Left lung (tissue), 14 donors: ENCODE measurements around the gene OIT3. TPM values are rescaled to one million over a fixed set of nuclear protein-coding genes. Genes with fewer than 3 reads are reported as not detected.

ENCODE experiments used
- ATAC-seq: fragments of 200-7000 bp; cut with Tn5 transposase; one replicate; pipeline ENCODE4 v1.9.1; 2020; ENCODE audit warnings: moderate library complexity
- DNase-seq, 4 donors: peaks; one replicate each; pipeline ENCODE4 v3.0.0-alpha.2; 2013 to 2020
- H3K27ac ChIP-seq, 2 donors: fragments of 200-600 bp; sonication (generic) in 1 of 2; one replicate each; pipeline versions ENCODE4 v1.5.0 to v1.8.0; 2020 to 2021
- H3K27me3 ChIP-seq, 2 donors: fragments of 200-600 bp; sonication (generic) in 1 of 2; one replicate each; pipeline versions ENCODE4 v1.5.0 to v1.8.0; 2020 to 2021
- H3K36me3 ChIP-seq, 2 donors: fragments of 200-600 bp; sonication (generic) in 1 of 2; one replicate each; pipeline versions ENCODE4 v1.5.0 to v1.8.0; 2020 to 2021
- H3K4me1 ChIP-seq, 2 donors: fragments of 200-600 bp; one replicate each; pipeline ENCODE4 v1.8.0; 2021
- H3K4me3 ChIP-seq, 2 donors: fragments of 200-600 bp; sonication (generic) in 1 of 2; one replicate each; pipeline versions ENCODE4 v1.5.0 to v1.8.0; 2020 to 2021; ENCODE audit warnings: mild to moderate bottlenecking in 1 of 2
- H3K9me3 ChIP-seq, 2 donors: fragments of 200-600 bp; sonication (generic) in 1 of 2; one replicate each; pipeline versions ENCODE4 v1.5.0 to v1.8.0; 2020 to 2021
- intact Hi-C, 2 donors: fragments of 100-400 bp; cut with DNase I; formaldehyde crosslinking; loops; one replicate each; pipeline versions ENCODE4 v1.11.2 to v1.14.2; 2022
- long read RNA-seq, 12 donors: library from polyadenylated mRNA in 2 of 12; unstranded in 2 of 12; transcript quantifications; one replicate each; pipeline ENCODE4 v2.0.0 and lab custom pipeline, GENCODE V29; 2019 to 2026
- polyA plus RNA-seq, 6 donors: library from polyadenylated mRNA; unstranded; fragments of 120-200 nt; gene quantifications; one replicate each; pipeline ENCODE4 v1.2.1, GENCODE V29; 2013; ENCODE audit not compliant: insufficient read length in 6 of 6
- total RNA-seq, 2 donors: library from RNA; stranded (reverse); fragmentation: NEBNext Ultra II Directional; extraction: Animal tissue kit (Norgen Biotek cat#: 25700); gene quantifications; one replicate each; pipeline ENCODE4 v1.2.1, GENCODE V29; 2021
- TF ChIP-seq, protein P1 (sequence below), 2 donors: fragments of 200-600 bp; sonication (generic) in 1 of 2; IDR thresholded peaks; one replicate each; pipeline versions ENCODE4 v1.5.0 to v1.8.0; 2021; ENCODE audit warnings: antibody characterized with exemption in 2 of 2
- donor health status: DM: no; HTN: yes; CAD: no.
- donor health status: DM: no; HTN: no; CAD: no.

Gene OIT3
- total RNA-seq (under 1 TPM in 1 of 2 donors, not detected in 1; 0.21 TPM), polyA plus RNA-seq (1 to 10 TPM in 3 of 6 donors, under 1 TPM in 3; 0.73 to 1.4 (median 1.1) TPM)
- long read RNA-seq, donor 1, result 0 reads
- long read RNA-seq, donor 2, partial matches to known transcripts, result 0 of 1 reads
- long read RNA-seq, donor 2, other reads (novel, unspliced or antisense), result 0 of 1 reads
- long read RNA-seq, donor 3, result 0 reads
- long read RNA-seq, donor 4, result 0 reads
- long read RNA-seq, donor 5, partial matches to known transcripts, result 0 of 1 reads
- long read RNA-seq, donor 5, other reads (novel, unspliced or antisense), result 0 of 1 reads
- long read RNA-seq, donor 6, partial matches to known transcripts, result 0 of 1 reads
- long read RNA-seq, donor 6, other reads (novel, unspliced or antisense), result 0 of 1 reads
- long read RNA-seq, donor 7, result 0 reads
- long read RNA-seq, donor 8, result 0 reads
- long read RNA-seq, donor 9, result 0 reads
- long read RNA-seq, donor 10, result 0 reads
- long read RNA-seq, donor 11, result 0 reads
- long read RNA-seq, donor 12, result 0 reads

GRCh38 chr10:72893136-72893798 is at the start of gene OIT3:
TSS of gene OIT3 (plus strand) at chr10:72893739. CDS start at chr10:72893799, 60 bp downstream.
- ATAC-seq (no peak), DNase-seq (no peak)
- intact Hi-C loops, result no loop called here
- H3K27me3 ChIP-seq, result no peaks in the 10 kb centered on the region
- H3K27ac ChIP-seq, result no peak within 1 kb of the TSS
- no peak within 1 kb of the TSS for H3K4me3 ChIP-seq
- TF ChIP-seq, protein P1, sequence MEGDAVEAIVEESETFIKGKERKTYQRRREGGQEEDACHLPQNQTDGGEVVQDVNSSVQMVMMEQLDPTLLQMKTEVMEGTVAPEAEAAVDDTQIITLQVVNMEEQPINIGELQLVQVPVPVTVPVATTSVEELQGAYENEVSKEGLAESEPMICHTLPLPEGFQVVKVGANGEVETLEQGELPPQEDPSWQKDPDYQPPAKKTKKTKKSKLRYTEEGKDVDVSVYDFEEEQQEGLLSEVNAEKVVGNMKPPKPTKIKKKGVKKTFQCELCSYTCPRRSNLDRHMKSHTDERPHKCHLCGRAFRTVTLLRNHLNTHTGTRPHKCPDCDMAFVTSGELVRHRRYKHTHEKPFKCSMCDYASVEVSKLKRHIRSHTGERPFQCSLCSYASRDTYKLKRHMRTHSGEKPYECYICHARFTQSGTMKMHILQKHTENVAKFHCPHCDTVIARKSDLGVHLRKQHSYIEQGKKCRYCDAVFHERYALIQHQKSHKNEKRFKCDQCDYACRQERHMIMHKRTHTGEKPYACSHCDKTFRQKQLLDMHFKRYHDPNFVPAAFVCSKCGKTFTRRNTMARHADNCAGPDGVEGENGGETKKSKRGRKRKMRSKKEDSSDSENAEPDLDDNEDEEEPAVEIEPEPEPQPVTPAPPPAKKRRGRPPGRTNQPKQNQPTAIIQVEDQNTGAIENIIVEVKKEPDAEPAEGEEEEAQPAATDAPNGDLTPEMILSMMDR (IDR thresholded peaks at IDR 0.05), result no peak
- H3K4me1 ChIP-seq, result no peaks in the 10 kb centered on the region
- no peaks in the 10 kb centered on the region for H3K9me3 ChIP-seq
- peaks cover 0 to 7% of the 10 kb centered on the region in 2 donors for H3K36me3 ChIP-seq

DNA sequence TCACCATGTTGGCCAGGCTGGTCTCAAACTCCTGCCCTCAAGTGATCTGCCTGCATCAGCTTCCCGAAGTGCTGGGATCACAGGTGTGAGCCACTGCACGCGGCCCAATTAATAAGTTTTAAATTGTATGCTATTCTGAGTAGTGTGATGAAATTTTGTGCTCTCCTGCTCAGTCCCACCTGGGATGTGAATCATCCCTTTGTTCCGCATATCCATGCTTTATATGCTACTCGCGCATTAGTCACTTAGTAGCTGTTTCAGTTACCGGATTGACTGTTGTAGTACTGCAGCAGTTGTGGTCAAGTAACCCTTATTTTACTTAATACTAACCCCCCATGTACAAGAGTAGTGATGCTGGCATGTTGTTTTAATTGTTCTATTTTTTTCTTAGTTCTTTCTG is 47.3 kb upstream of the OIT3 start:
- no peaks in the 10 kb centered on the region for H3K9me3 ChIP-seq
- no peaks in the 10 kb centered on the region for H3K27me3 ChIP-seq
- no peaks in the 10 kb centered on the region for H3K4me1 ChIP-seq
- TF ChIP-seq, protein P1 (IDR thresholded peaks at IDR 0.05), result no peak
- no peak for DNase-seq
- H3K27ac ChIP-seq, result no peak overlapping the region
- ATAC-seq, result no peak
- intact Hi-C loops, result loop anchor here in 1 of 2 donors (10.0 kb wide), 1 partner anchor 481 kb away; no protein-coding TSS in a partner anchor
- no peaks in the 10 kb centered on the region for H3K36me3 ChIP-seq
- no peak overlapping the region for H3K4me3 ChIP-seq

GRCh38 chr10:72847681-72848080 is 45.9 kb upstream of the OIT3 start:
- no peaks in the 10 kb centered on the region for H3K27me3 ChIP-seq
- no peaks in the 10 kb centered on the region for H3K9me3 ChIP-seq
- ATAC-seq (peak; percentile 69), DNase-seq (no peak)
- no peak overlapping the region for H3K27ac ChIP-seq
- no peak overlapping the region for H3K4me3 ChIP-seq
- intact Hi-C loops, result loop anchor here in 1 of 2 donors (10.0 kb wide), 1 partner anchor 483 kb away; no protein-coding TSS in a partner anchor
- H3K4me1 ChIP-seq, result no peaks in the 10 kb centered on the region
- H3K36me3 ChIP-seq, result no peaks in the 10 kb centered on the region
- TF ChIP-seq, protein P1 (IDR thresholded peaks at IDR 0.05), result no peak

DNA sequence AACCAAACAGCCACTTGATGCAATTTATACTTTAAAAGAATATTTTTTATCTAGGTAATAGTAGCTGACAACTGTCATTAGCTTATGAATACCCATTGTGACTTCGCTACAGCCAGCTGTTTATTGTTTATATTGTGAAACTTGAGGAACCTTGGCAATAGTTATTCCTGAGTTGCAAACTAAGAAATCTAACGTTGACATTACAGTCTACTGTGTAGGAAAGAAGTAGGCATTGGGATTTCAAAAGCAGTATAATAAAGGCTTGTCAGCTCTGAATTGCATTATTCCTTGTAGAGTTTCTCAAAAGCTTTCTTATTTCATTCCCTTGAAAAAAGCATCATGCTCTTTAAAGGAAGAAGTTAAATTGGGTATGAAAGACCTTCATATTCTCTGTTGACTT is 42.7 kb upstream of the OIT3 start:
- H3K27ac ChIP-seq, result no peak overlapping the region
- TF ChIP-seq, protein P1 (IDR thresholded peaks at IDR 0.05), result no peak
- no peaks in the 10 kb centered on the region for H3K27me3 ChIP-seq
- no peaks in the 10 kb centered on the region for H3K36me3 ChIP-seq
- intact Hi-C loops, result no loop called here
- H3K4me1 ChIP-seq, result no peaks in the 10 kb centered on the region
- ATAC-seq, result no peak
- DNase-seq, result no peak
- H3K9me3 ChIP-seq, result no peaks in the 10 kb centered on the region
- H3K4me3 ChIP-seq, result no peak overlapping the region

GRCh38 chr10:72851509-72851908 is 42.0 kb upstream of the OIT3 start:
- no peak for ATAC-seq
- H3K27ac ChIP-seq, result no peak overlapping the region
- intact Hi-C loops, result no loop called here
- DNase-seq, result no peak
- H3K36me3 ChIP-seq, result no peaks in the 10 kb centered on the region
- H3K4me3 ChIP-seq, result no peak overlapping the region
- no peaks in the 10 kb centered on the region for H3K4me1 ChIP-seq
- no peaks in the 10 kb centered on the region for H3K27me3 ChIP-seq
- H3K9me3 ChIP-seq, result no peaks in the 10 kb centered on the region
- TF ChIP-seq, protein P1 (IDR thresholded peaks at IDR 0.05), result no peak
